ENCODE data around the gene AATK. TPM values are rescaled to one million over a fixed set of nuclear protein-coding genes. Genes with fewer than 3 reads are reported as not detected.

The AATK gene
- polyA plus RNA-seq (2013, experiment 1 of 2; ENCODE audit: insufficient read length): 0.14 TPM
- 0.40 TPM for polyA plus RNA-seq (2013, experiment 2 of 2; ENCODE audit: insufficient read length)

GRCh38 chr17:81166033-81166492 is at the start of gene AATK:
Gene AATK, minus strand, starts transcription at chr17:81166221. Its CDS starts 229 bp downstream, at chr17:81165992.
- DNase-seq: no peak

- DNase-seq: no peak
These were observed 48.0 kb upstream of the AATK start for GRCh38 chr17:81213978-81214377.

GRCh38 chr17:81212365-81212764 is 46.3 kb upstream of the AATK start:
- DNase-seq: no peak

GRCh38 chr17:81210868-81211267 is 44.8 kb upstream of the AATK start:
- no peak for DNase-seq

- no peak for DNase-seq
These were observed 44.4 kb upstream of the AATK start for GRCh38 chr17:81210466-81210865.

- DNase-seq: no peak
These were observed 43.1 kb upstream of the AATK start for GRCh38 chr17:81209141-81209540.

- DNase-seq: no peak
These were observed 42.6 kb upstream of the AATK start for GRCh38 chr17:81208651-81209050.

- DNase-seq: no peak
These were observed 41.9 kb upstream of the AATK start for GRCh38 chr17:81207610-81208581.

GRCh38 chr17:81206657-81207056 is 40.6 kb upstream of the AATK start:
- no peak for DNase-seq

- DNase-seq: no peak
These were observed 40.1 kb upstream of the AATK start for GRCh38 chr17:81206166-81206565.

- no peak for DNase-seq
These were observed 38.6 kb upstream of the AATK start for GRCh38 chr17:81204578-81204977.

- DNase-seq: no peak
These were observed 37.1 kb upstream of the AATK start for GRCh38 chr17:81203136-81203535.

- DNase-seq: no peak
These were observed 36.3 kb upstream of the AATK start for GRCh38 chr17:81202318-81202717.

GRCh38 chr17:81200695-81201580 is 34.9 kb upstream of the AATK start:
- DNase-seq: peak; percentile 44

- DNase-seq: no peak
These were observed 34.2 kb upstream of the AATK start for GRCh38 chr17:81200201-81200600.

- no peak for DNase-seq
These were observed 33.4 kb upstream of the AATK start for GRCh38 chr17:81199482-81199830.

- no peak for DNase-seq
These were observed 32.9 kb upstream of the AATK start for GRCh38 chr17:81198826-81199481.

- no peak for DNase-seq
These were observed 31.9 kb upstream of the AATK start for GRCh38 chr17:81197831-81198490.

GRCh38 chr17:81197409-81197795 is 31.4 kb upstream of the AATK start:
- DNase-seq: no peak

- no peak for DNase-seq
These were observed 30.7 kb upstream of the AATK start for GRCh38 chr17:81196505-81197408.

GRCh38 chr17:81195941-81196495 is 30.0 kb upstream of the AATK start:
- no peak for DNase-seq
